ENCODE results near the gene FZD2. TPM values are rescaled to one million over a fixed set of nuclear protein-coding genes. Genes with fewer than 3 reads are reported as not detected.

FZD2 gene
- total and polyA plus RNA-seq, 9 of the 15 experiments (the other 6 are each of a cell fraction or from before 2014, with no cell fraction given): 0.03 to 4.5 (median 1.1) TPM; not detected in 1

- TF ChIP-seq, protein P1, sequence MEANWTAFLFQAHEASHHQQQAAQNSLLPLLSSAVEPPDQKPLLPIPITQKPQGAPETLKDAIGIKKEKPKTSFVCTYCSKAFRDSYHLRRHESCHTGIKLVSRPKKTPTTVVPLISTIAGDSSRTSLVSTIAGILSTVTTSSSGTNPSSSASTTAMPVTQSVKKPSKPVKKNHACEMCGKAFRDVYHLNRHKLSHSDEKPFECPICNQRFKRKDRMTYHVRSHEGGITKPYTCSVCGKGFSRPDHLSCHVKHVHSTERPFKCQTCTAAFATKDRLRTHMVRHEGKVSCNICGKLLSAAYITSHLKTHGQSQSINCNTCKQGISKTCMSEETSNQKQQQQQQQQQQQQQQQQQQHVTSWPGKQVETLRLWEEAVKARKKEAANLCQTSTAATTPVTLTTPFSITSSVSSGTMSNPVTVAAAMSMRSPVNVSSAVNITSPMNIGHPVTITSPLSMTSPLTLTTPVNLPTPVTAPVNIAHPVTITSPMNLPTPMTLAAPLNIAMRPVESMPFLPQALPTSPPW (CRISPR knock-in tag; IDR thresholded peaks at IDR 0.05): peak; percentile 44
- TF ChIP-seq MAX (CRISPR knock-in tag; IDR thresholded peaks at IDR 0.05) (peak; percentile 82), KLF16 (IDR thresholded peaks at IDR 0.05) (0 out of 2 replicates have a peak, but pooled peaks have one; percentile 15), MEF2D (tag; conservative IDR thresholded peaks at IDR 0.05; ENCODE audit: low read depth) (no peak), ATF4 (CRISPR knock-in tag; IDR thresholded peaks at IDR 0.05) (no peak), ZFX (CRISPR knock-in tag; IDR thresholded peaks at IDR 0.05) (peak; percentile 82), CHD2 (IDR thresholded peaks at IDR 0.05; ENCODE audit: low read depth, low read length) (peak; percentile 49), CC2D1A (IDR thresholded peaks at IDR 0.05) (peak; percentile 89), ZBTB17 (CRISPR knock-in tag; IDR thresholded peaks at IDR 0.05) (no peak), MYC (IDR thresholded peaks at IDR 0.05; ENCODE audit: low read depth, low read length) (peak; percentile 68; the same call in 1 of the 2 replicates), MYC (CRISPR knock-in tag; IDR thresholded peaks at IDR 0.05; ENCODE audit: borderline replicate concordance, low read depth) (no peak), ZBTB33 (CRISPR knock-in tag; IDR thresholded peaks at IDR 0.05) (peak; percentile 82; the same call in 1 of the 2 replicates), CHAMP1 (IDR thresholded peaks at IDR 0.05) (no peak), NEUROD1 (IDR thresholded peaks at IDR 0.05; ENCODE audit: borderline replicate concordance, low read depth, low read length, partially characterized antibody) (peak; percentile 36), L3MBTL2 (IDR thresholded peaks at IDR 0.05) (peak; percentile 76), ZBTB8A (IDR thresholded peaks at IDR 0.05; ENCODE audit: partially characterized antibody) (no peak)
- TF ChIP-seq, protein P2, sequence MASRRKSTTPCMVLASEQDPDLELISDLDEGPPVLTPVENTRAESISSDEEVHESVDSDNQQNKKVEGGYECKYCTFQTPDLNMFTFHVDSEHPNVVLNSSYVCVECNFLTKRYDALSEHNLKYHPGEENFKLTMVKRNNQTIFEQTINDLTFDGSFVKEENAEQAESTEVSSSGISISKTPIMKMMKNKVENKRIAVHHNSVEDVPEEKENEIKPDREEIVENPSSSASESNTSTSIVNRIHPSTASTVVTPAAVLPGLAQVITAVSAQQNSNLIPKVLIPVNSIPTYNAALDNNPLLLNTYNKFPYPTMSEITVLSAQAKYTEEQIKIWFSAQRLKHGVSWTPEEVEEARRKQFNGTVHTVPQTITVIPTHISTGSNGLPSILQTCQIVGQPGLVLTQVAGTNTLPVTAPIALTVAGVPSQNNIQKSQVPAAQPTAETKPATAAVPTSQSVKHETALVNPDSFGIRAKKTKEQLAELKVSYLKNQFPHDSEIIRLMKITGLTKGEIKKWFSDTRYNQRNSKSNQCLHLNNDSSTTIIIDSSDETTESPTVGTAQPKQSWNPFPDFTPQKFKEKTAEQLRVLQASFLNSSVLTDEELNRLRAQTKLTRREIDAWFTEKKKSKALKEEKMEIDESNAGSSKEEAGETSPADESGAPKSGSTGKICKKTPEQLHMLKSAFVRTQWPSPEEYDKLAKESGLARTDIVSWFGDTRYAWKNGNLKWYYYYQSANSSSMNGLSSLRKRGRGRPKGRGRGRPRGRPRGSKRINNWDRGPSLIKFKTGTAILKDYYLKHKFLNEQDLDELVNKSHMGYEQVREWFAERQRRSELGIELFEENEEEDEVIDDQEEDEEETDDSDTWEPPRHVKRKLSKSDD (conservative IDR thresholded peaks at IDR 0.05; ENCODE audit: low read length): 0 out of 2 replicates have a peak, but pooled peaks have one; percentile 47
Measured at GRCh38 chr17:44533533-44534246, 23.6 kb upstream of the FZD2 start (continued).

Measured in K562 (cell line).